GM15510 (cell line): ENCODE results near the gene MYO18B.

Source experiments
- POLR2A ChIP-seq: IDR thresholded peaks from 3 replicates; pipeline ENCODE4 v1.6.1; 2011; ENCODE audit warnings: borderline replicate concordance; ENCODE audit not compliant: insufficient read length; ENCODE audit errors: extremely low read depth

The MYO18B gene

DNA sequence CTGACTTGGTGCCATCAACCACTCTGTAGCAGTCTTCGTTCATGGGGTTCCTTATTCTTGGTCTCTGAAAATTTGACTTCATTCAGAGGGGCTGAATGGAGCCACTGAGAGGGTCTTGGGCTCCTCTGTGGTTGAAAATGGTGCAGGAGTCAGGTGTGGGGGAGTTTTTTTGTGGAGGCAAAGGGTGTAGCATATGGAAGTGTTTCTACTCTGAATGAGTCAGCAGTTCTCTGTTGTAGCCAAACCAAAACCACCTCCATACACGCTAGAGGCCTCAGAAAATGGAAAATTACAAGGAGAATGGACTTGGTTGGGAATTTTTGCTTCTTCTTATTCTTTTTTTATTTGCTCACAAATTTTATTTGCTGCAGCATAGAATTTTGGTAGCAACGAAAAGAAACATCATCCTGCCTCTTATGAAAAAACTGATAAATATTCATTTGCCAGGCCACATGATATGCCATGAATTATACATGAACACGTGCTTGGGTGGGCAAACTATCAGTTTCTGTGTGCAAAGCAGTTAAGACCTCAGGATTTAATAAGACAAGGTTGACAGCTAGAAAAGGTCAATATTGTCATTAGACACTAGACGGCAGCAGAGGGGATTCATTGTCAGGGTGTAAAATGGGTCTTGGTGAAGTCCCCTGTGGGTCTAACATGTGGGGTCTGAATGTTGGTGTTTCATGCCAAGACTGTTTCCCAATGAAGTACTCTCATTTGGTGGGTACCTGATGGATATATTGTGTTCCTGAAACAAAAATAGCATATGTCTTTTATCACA lies 111.7 kb downstream of the MYO18B start:
- no peak for TF ChIP-seq POLR2A

DNA sequence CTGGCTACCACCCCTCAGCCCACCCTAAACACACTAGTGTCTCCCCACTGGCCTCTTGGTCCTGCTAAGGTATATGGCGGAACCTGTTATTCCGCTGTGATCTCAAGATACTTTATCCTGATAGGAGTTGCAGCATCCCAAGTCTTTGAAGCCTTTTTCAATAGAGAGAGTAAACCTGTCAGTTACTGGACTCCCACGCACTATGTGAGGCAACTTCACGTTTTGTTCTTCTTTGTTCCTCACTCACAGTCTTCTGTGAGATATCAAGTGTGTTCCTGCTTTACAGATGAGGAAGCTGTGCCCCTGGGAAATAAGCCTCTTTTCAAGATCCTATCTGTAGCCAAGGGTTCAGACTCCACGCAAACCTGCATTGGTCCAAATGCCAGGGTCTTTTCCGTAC lies 127.8 kb downstream of the MYO18B start:
- no peak for TF ChIP-seq POLR2A

DNA sequence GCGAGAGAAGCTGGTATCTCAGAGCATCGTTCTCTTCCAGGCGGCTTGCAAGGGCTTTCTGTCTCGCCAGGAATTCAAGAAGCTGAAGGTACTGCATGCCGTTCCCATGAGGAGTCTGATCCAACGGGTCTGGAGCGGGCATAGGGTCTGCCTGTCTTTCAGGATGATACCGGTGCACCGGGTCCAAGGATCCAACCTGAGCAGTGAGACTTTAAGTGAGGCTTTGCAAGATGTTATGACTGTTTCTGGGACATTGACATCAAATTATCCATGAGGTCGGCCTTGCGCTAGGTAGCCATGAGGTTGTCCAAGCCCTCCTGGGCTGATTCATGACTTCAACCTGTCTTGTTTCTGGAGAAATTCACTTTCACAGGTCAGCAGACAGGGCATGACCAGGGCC lies 132.3 kb downstream of the MYO18B start:
- TF ChIP-seq POLR2A = no peak

DNA sequence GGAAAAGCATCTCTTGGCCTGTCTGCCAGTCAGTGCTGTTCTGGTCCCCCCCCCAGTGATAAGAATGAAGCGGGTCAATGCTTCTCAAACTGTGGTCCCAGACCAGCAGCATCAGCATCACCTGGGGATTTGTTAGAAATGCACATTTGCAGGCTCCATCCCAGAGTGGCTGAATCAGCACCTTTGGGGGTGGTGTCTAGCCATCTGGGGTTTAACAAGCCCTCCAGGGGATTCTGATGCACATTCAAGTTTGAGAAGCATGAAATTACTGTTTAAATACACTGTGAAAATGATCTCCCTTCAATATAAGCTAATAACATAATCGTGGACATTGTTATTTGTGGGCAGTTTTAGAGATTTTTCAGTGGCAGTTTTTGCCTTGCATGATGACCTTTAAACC lies 133.5 kb downstream of the MYO18B start:
- TF ChIP-seq POLR2A = no peak

DNA sequence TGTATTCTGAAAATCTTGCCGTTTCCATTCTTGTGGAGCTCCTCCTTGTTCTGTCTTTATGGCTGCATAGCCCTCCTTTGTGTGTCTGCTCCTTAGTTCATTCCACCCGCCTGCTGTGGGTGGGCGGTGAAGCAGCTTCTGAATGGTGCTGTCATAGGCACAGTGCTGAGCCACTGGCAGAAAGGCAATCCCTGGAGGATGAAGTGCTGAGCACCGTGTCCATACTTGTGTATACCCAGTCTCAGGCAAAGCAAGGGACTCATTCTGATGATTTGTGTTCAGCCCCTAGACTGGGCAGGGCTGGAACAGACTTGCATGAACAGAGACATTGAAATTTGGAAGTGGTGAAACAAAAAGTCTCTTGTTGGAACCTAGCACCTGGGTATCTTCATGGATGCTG lies 134.9 kb downstream of the MYO18B start:
- no peak for TF ChIP-seq POLR2A

DNA sequence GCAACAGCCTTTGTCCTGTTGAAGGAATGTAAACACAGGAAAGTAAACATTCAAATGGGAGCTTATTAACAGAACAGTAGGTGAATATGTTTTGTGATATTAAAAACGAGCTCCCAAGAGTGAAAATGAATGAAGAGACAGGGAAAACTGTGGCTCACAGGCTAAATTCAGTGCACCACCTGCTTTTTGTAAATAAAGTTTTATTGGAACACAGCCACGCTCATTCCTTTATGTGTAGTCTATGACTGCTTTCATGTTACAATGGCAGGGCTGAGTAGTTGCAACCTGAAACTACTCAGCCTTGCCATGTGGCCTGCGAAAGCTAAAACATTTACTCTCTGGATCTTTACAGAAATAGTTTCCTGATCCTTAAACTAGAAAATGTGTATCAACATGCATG lies 136.9 kb downstream of the MYO18B start:
- TF ChIP-seq POLR2A = no peak

DNA sequence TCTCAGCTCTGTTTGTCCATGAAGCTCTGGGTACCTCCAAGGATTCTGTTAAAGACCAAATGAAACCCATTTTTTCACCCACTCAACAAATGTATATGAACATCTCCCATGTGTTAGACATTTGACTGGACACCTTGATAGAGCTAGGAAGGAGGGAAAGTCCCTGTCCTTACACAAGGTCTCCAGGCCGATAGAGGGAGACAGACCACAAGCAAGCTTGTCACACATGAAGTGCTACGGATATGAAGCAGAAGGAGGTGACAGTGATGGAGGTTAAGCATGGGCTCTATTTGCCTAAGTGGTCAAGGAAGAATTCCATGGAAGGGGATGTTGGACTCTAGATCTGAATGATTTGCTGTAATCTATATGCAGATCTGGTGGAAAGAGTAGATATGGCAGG lies 138.5 kb downstream of the MYO18B start:
- TF ChIP-seq POLR2A = no peak

DNA sequence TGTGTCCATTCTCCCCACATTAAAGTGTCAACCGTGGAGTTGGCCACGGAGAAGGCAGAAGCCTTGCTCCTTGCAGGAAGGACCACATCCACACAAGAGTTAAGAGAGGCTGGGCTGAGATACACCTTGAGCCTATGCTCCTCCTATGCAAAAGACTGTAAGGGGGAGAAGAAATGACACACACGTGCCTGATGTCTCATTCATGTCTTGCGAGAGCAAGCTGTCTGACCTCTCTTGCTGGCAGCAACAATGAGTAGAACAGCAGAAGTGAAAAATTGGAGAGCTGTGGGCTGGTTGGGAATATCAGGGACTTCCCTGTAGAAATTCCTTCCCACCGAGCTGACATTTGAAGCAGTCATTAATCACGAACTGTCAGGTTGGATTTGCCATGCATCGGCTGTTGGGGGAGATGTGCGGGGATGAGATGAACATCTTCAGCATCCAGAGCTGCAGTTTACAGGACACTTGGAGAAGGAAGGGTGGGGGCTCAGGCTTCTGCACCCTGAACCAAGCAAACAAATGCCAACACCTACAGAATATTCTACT lies 139.3 kb downstream of the MYO18B start:
- TF ChIP-seq POLR2A = no peak

DNA sequence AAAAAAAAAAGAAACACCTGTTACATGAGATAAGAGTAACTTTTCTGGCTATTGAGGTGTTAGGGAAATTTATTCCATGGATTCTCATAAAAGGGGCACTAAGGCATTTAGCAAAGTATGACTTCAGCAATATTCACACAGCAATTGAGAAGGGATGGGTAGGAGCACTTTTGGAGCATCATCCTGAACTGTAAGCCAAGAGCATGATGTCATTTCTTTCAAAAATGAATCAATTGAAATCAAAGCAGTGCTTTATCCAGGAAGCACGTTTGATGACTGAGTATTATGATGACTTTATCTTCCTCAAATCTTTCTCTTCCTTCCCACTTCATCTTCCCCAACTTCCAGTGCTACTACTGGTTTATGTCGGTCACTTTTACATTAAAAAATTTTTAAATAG lies 140.4 kb downstream of the MYO18B start:
- TF ChIP-seq POLR2A = no peak

DNA sequence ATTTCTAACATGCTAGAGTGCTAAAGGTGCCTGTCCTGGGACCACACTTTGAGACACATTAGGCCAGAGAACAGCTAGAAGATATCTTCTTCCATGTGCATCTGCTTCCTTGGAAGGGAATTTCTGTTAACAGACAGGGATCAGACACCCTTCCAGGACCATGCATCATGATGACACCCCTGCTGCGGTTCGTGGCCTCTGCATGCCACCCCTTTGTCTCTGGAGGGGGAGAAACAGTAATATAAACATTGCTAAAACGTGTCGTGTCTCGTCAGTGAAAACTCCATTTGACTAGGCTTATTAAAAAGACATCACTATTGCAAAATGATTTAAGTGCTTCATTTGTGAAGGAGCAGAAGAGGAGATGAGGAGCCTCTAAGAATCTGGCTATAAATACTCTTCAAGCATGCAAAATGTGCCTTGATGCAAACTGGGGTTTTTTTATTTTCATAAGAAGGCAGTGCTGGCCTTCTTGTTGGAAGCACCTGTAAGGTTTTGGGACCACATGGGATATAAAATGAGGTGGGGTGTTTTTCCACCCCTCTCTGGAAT lies 141.6 kb downstream of the MYO18B start:
- TF ChIP-seq POLR2A = no peak

DNA sequence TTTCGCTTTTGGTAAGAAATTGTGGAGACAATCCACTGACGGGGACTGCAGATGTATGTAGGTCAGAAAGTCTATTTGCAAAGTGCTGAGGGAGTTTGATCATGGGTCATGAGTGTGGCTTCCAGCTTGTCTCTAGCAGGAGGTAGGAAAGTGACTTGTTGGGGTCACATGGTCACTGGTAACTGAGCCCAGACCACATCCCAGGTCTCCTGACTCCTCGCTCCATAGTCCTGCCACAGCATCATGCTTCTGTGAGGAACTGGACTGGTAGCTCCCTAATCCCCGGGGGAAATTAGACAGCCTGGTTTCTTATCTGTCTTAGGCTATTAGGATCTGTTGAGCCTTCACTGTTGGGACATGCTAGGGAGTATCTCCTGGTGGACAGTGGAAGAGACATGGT lies 142.1 kb downstream of the MYO18B start:
- no peak for TF ChIP-seq POLR2A

DNA sequence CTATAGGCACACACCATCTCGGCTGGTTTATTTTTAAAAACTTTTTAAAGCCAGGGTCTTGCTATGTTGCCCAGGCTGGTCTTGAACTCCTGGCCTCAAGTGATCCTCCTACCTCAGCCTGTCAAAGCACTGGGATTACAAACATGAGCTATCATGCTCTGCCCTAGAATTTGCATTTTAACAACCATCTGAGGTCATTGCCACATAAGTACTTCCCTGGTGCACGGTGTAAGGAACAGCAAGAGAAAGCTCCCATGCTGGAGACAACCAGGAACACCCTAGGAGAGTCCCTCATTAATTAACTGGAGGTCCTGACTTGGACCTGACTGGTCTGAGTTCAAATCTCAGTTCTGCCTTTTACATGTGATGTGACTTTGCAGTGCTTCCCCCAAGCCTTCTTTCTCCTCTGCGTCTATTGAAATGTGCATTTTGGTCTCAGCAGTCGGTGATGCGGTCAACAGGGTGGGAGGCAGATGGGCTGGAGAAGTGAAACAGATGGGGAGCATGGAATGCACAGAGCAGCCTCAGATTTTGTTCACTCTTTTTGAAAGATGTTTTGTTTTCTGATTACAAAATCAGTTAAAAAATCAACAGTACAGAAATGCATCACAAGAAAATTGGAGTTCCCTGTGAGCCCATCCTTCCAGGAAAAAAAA lies 146.5 kb downstream of the MYO18B start:
- no peak for TF ChIP-seq POLR2A

DNA sequence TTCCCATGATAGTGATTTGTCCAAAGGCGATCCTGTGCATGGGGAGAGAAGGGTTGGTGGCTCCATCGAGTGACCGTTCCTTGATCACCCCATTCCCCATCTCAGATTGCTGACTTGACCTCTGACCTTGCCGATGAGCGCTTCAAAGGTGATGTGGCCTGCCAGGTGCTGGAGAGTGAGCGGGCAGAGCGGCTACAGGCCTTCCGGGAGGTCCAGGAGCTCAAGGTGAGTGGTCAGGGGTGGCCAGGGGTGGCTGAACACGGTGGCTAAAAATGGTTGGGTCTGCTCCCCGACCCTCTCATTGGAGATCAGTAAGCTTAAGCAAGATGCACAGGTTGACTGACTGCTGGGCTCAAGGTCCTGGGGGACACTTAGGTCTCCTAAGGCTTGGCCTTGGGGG lies 148.7 kb downstream of the MYO18B start:
- no peak for TF ChIP-seq POLR2A

DNA sequence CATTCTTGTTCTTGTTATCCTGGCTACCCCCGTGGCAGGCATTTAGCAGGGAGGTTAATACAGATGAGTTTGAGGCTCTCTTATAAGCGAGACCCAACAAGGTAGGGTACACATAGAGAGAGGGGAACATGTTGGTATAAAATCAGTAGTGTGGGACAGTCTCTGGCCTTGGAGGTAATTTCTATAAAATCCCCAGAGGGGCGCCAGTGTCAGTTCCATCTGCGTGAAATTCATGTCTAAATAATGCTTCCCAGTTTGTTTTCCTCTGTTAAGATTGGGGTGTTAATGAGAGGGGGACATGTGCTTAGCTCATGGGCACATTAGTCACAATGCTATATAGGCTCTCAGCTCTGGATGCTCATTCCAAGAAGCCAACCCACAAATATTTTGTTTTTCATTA lies 150.7 kb downstream of the MYO18B start:
- TF ChIP-seq POLR2A = no peak

DNA sequence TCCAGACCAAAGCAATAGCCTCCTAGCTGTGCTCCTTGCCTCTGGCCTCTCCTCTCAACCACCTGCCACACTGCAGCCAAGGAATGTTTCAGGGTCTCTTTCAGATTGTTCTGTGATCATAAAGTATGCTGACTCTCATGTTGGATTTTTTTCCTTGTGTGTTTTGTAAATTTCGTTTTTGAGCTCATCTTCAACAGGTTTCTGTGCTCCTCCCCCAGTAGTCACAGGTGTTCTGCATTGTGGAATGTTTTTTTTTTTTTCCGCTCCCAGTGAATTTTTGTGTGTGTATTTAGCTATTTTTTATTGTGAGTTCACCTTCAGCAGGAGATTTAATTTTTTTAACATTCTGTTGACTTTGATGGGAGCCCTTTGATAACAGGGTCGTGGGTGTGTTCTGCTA lies 153.7 kb downstream of the MYO18B start:
- TF ChIP-seq POLR2A = no peak

DNA sequence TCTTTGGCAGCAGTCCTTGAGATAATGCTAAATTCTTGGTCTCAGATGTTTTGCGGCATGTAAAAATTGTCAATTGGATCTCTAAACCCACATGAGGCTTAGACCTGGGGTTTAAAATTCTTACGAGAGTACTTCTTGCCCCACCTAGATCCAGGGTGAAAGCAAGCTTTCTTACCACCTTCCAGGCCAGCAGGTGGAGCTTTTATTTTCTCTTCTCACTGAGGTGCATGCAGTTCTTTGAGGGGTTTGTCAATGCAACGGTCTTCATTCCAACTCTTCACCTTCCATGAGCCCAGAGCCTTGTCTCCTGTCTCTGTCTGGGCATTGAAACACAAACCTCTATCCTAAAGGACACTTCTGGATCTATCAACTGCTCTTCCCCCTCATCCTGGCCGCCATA lies 154.1 kb downstream of the MYO18B start:
- no peak for TF ChIP-seq POLR2A

DNA sequence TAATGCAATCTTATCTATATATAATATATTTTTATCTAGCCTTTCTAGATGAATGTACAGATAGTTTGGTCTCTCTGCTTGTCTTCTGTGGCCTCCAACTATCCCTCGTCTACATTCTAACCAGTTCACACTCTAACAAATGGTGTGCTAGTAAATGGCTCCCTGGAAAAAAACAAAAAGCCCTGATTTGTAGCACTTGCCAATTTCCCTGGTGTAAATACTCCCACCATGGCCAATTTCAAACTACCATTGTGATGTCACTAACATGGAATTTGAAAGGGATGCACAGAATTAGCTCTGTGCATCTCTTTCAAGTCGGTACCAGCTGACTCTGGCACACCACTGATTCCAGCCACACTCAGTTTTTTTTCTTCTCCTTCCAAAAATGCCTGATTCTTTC lies 154.6 kb downstream of the MYO18B start:
- no peak for TF ChIP-seq POLR2A
